GM12878 (cell line): Measurements from ENCODE around the gene KLHDC1. TPM values are rescaled to one million over a fixed set of nuclear protein-coding genes. Genes with fewer than 3 reads are reported as not detected.

Source experiments
- ATAC-seq: fragments of 200-7000 bp; cut with Tn5 transposase; 3 replicates; pipeline ENCODE4 v1.9.1; 2020; ENCODE audit warnings: mild to moderate bottlenecking, moderate library complexity
- BruUV-seq: library from RNA; stranded (reverse); fragments of 400-500 nt; replicated peaks from 2 replicates; lab custom pipeline; 2021; lab: Mats Ljungman, UMichigan
- CTCF ChIA-PET: fragments of 300-600 bp; sonication (Branson Sonifier 250); formaldehyde crosslinking; extraction: SDS; loops from one replicate; lab custom pipeline; 2021; ENCODE audit warnings: inconsistent platforms; lab: Yijun Ruan, JAX
- POLR2A ChIA-PET: fragments of 350-600 bp; formaldehyde crosslinking; extraction: SDS; loops from one replicate; lab custom pipeline; 2021; ENCODE audit warnings: inconsistent platforms; lab: Charles Lee
- RAD21 ChIA-PET: fragments of 300-600 bp; sonication (Branson Sonifier 250); formaldehyde crosslinking; loops from one replicate; lab custom pipeline; 2023; ENCODE audit warnings: antibody characterized with exemption; ENCODE audit not compliant: unreplicated experiment; lab: Charles Lee
- SMC1A ChIA-PET: fragments of 300-600 bp; sonication (Branson Sonifier 250); formaldehyde crosslinking; loops from one replicate; lab custom pipeline; 2023; ENCODE audit not compliant: unreplicated experiment, uncharacterized antibody; lab: Charles Lee
- DNase-seq: peaks from one replicate; pipeline ENCODE4 v3.0.0-alpha.2; 2011; ENCODE audit warnings: low read depth, low spot score
- FAIRE-seq: peaks from 3 replicates; lab custom pipeline; 2011; peaks lifted over from hg19 to GRCh38; lab: Jason Lieb, UNC
- H2AFZ ChIP-seq: 2 replicates; pipeline ENCODE4 v1.6.0; 2011; ENCODE audit warnings: low read depth, low read length, control low read depth; ENCODE audit not compliant: control insufficient read depth
- H3K27ac ChIP-seq: 2 replicates; pipeline ENCODE4 v1.5.1; 2011; ENCODE audit warnings: control low read depth; ENCODE audit not compliant: control insufficient read depth, insufficient read depth
- H3K27me3 ChIP-seq, 2 experiments: replicated peaks in 1 of 2; 2 replicates each; pipeline versions ENCODE4 v1.6.0 to v1.6.1; 2011; ENCODE audit warnings: low read length in 1 of 2; ENCODE audit not compliant: control insufficient read depth in 2 of 2, insufficient read depth in 2 of 2
- H3K36me3 ChIP-seq, 2 experiments: 2 replicates each; pipeline ENCODE4 v1.5.1; 2011; ENCODE audit warnings: low read length in 1 of 2; ENCODE audit not compliant: control insufficient read depth in 2 of 2, insufficient read depth in 2 of 2
- H3K4me1 ChIP-seq: 2 replicates; pipeline ENCODE4 v1.6.1; 2011; ENCODE audit warnings: mild to moderate bottlenecking, low read length, moderate library complexity, mixed read lengths; ENCODE audit not compliant: control insufficient read depth, insufficient read depth
- H3K4me2 ChIP-seq: 2 replicates; pipeline ENCODE4 v1.6.0; 2011; ENCODE audit warnings: control low read depth; ENCODE audit not compliant: control insufficient read depth, insufficient read depth
- H3K4me3 ChIP-seq: fragments of 200-600 bp; sonication (generic); 2 replicates; pipeline ENCODE4 v1.5.1; 2016
- H3K79me2 ChIP-seq: 2 replicates; pipeline ENCODE4 v1.6.0; 2011; ENCODE audit warnings: low read length; ENCODE audit not compliant: control insufficient read depth, insufficient read depth
- H3K9ac ChIP-seq: 2 replicates; pipeline ENCODE4 v1.8.0; 2011; ENCODE audit warnings: low read length, control low read depth, mixed read lengths; ENCODE audit not compliant: control insufficient read depth, insufficient read depth
- H3K9me3 ChIP-seq: replicated peaks from 3 replicates; pipeline ENCODE4 v1.5.1; 2011; ENCODE audit warnings: mild to moderate bottlenecking, low read length; ENCODE audit not compliant: control insufficient read depth, insufficient read depth
- H4K20me1 ChIP-seq: 2 replicates; pipeline ENCODE4 v1.6.0; 2011; ENCODE audit not compliant: control insufficient read depth, insufficient read depth
- ASH2L ChIP-seq: fragments of 300-600, 200-600 bp; sonication (generic); IDR thresholded peaks from 2 replicates; pipeline ENCODE4 v1.6.1; 2017; ENCODE audit warnings: low read depth, mild to moderate bottlenecking, borderline replicate concordance
- ATF3 ChIP-seq: IDR thresholded peaks from 2 replicates; pipeline ENCODE4 v1.6.1; 2011; ENCODE audit warnings: low read depth, mild to moderate bottlenecking, low read length, moderate library complexity, borderline replicate concordance; ENCODE audit errors: extremely low read depth
- ETV6 ChIP-seq, 2 experiments: fragments of 450-650 bp in 1 of 2; IDR thresholded peaks in 1 of 2; conservative IDR thresholded peaks in 1 of 2; 2 replicates each; pipeline ENCODE4 v1.6.1; 2014; ENCODE audit warnings: antibody characterized with exemption in 1 of 2, borderline replicate concordance in 1 of 2, low read depth in 1 of 2, mild to moderate bottlenecking in 1 of 2, moderate library complexity in 1 of 2
- GATAD2B ChIP-seq: fragments of 450-650 bp; conservative IDR thresholded peaks from 2 replicates; pipeline ENCODE4 v1.6.1; 2017; ENCODE audit warnings: low read depth, mild to moderate bottlenecking, moderate library complexity
- IKZF2 ChIP-seq, 2 experiments: fragments of 450-650 bp; IDR thresholded peaks; 2 replicates each; pipeline ENCODE4 v1.6.1; 2017; ENCODE audit warnings: mild to moderate bottlenecking in 2 of 2, moderate library complexity in 2 of 2
- KDM1A ChIP-seq: fragments of 200-600 bp; sonication (generic); IDR thresholded peaks from 2 replicates; pipeline ENCODE4 v1.6.1; 2016; ENCODE audit warnings: borderline replicate concordance
- MAX ChIP-seq: IDR thresholded peaks from 2 replicates; pipeline ENCODE4 v1.6.1; 2012; ENCODE audit warnings: low read depth, low read length, improper control_type of control experiment
- MTA2 ChIP-seq: fragments of 450-650 bp; IDR thresholded peaks from 2 replicates; pipeline ENCODE4 v1.6.1; 2016; ENCODE audit warnings: low read depth, mild to moderate bottlenecking, moderate library complexity
- MYC ChIP-seq: IDR thresholded peaks from 2 replicates; pipeline ENCODE4 v1.6.1; 2011; ENCODE audit warnings: mild to moderate bottlenecking, low read length, moderate library complexity, inconsistent platforms; ENCODE audit not compliant: insufficient read depth, insufficient replicate concordance, insufficient read length, severe bottlenecking
- NFYA ChIP-seq: IDR thresholded peaks from 2 replicates; pipeline ENCODE4 v1.6.1; 2011; ENCODE audit warnings: low read depth, mild to moderate bottlenecking, low read length, improper control_type of control experiment, borderline replicate concordance
- NFYB ChIP-seq: IDR thresholded peaks from 2 replicates; pipeline ENCODE4 v1.6.1; 2011; ENCODE audit warnings: low read depth, mild to moderate bottlenecking, low read length, improper control_type of control experiment, moderate library complexity; ENCODE audit not compliant: insufficient read depth
- PAX5 ChIP-seq: IDR thresholded peaks from 2 replicates; pipeline ENCODE4 v1.6.1; 2011; ENCODE audit warnings: low read depth, low read length, borderline replicate concordance
- PAX8 ChIP-seq: fragments of 450-650 bp; IDR thresholded peaks from 2 replicates; pipeline ENCODE4 v1.6.1; 2017; ENCODE audit warnings: mild to moderate bottlenecking, moderate library complexity
- PRDM15 ChIP-seq: fragments of 450-650 bp; formaldehyde crosslinking; IDR thresholded peaks from 2 replicates; pipeline ENCODE4 v1.4.0; 2020; ENCODE audit warnings: mild to moderate bottlenecking, moderate library complexity
- REST ChIP-seq: IDR thresholded peaks from 2 replicates; pipeline ENCODE4 v1.6.1; 2012; ENCODE audit warnings: mild to moderate bottlenecking, low read depth, low read length
- RUNX3 ChIP-seq: IDR thresholded peaks from 2 replicates; pipeline ENCODE4 v1.6.1; 2012; ENCODE audit warnings: low read length, inconsistent platforms
- SREBF1 ChIP-seq: IDR thresholded peaks from 2 replicates; pipeline ENCODE4 v1.6.1; 2012; ENCODE audit warnings: mild to moderate bottlenecking, low read length
- STAT1 ChIP-seq: fragments of 450-650 bp; conservative IDR thresholded peaks from 2 replicates; pipeline ENCODE4 v1.6.1; 2014; ENCODE audit warnings: antibody characterized with exemption, mild to moderate bottlenecking
- WGBS: methylation state at CpG from one replicate; pipeline ENCODE4 v1.1.6; 2016; ENCODE audit warnings: low lambda C conversion rate; ENCODE audit not compliant: insufficient replicate concordance, insufficient coverage; ENCODE audit errors: missing lambda C conversion rate; 5-methylcytosine and 5-hydroxymethylcytosine counted together
- in situ Hi-C: fragments of 300-500 bp; cut with MboI; formaldehyde crosslinking; loops from 9 replicates; pipeline ENCODE4 v1.14.3; 2018; ENCODE audit warnings: mixed read lengths
- intact Hi-C: fragments of 100-400 bp; cut with micrococcal nuclease; formaldehyde crosslinking; loops from one replicate; pipeline ENCODE4 v1.14.2; 2022; ENCODE audit not compliant: unreplicated experiment
- polyA plus RNA-seq, 11 experiments: library from polyadenylated mRNA; depleted of rRNA in 4 of 11; unstranded in 6 of 11; stranded (reverse) in 5 of 11; fragments of >200 nt; fragmentation: Nextera tagmentation in 4 of 11; fragmentation: Illumina TruSeq in 1 of 11; extraction: Ambion mirVana in 4 of 11; extraction: Trizol in 1 of 11; gene quantifications; 1 replicate in 1 of 11; 2 replicates in 10 of 11; pipeline versions ENCODE4 v1.2.1 to v1.2.3, GENCODE V29; 2011 to 2016; ENCODE audit warnings: inconsistent platforms in 2 of 11, missing spikeins in 2 of 11, low read depth in 1 of 11
- total RNA-seq, 4 experiments: library from RNA; depleted of rRNA in 3 of 4; stranded (reverse); fragments of >200 nt in 3 of 4; fragmentation: Illumina TruSeq in 1 of 4; extraction: Trizol in 1 of 4; gene quantifications; 2 replicates each; pipeline versions ENCODE4 v1.2.1 to v1.2.3, GENCODE V29; 2013 to 2021

Gene KLHDC1
- total and polyA plus RNA-seq, 10 of the 15 experiments (the other 5 are each of a cell fraction or from before 2014, with no cell fraction given) = 0.22 to 0.98 (median 0.55) TPM

- intact Hi-C loops = no loop called here
- Histone ChIP-seq H3K9me3 (no peaks in the 10 kb centered on the region), H3K9ac (no peak overlapping the region), H3K4me2 (no peak overlapping the region), H4K20me1 (no peaks in the 10 kb centered on the region), H3K4me1 (peaks cover 7% of the 10 kb centered on the region), H3K79me2 (peaks cover 2% of the 10 kb centered on the region), H2AFZ (no peak overlapping the region), H3K36me3 (peaks cover 0 to 8% of the 10 kb centered on the region in 2 experiments; a peak in 1 of 4 replicates), H3K27me3 (no peaks in the 10 kb centered on the region), H3K4me3 (no peak overlapping the region), H3K27ac (no peak overlapping the region)
- ChIA-PET CTCF (no interaction called here), RAD21 (no interaction called here), POLR2A (no interaction called here), SMC1A (no interaction called here)
- no TSS peak for BruUV-seq
- FAIRE-seq (no peak), DNase-seq (no peak), ATAC-seq (no peak)
- in situ Hi-C loops = loop anchor here (25.0 kb wide), 1 partner anchor 312 kb away; no protein-coding TSS in a partner anchor
- WGBS = 95% methylated on average over 1 of the region's 1 CpG
- TF ChIP-seq ASH2L = no peak
- TF ChIP-seq RUNX3 = no peak
- TF ChIP-seq REST = no peak
- TF ChIP-seq GATAD2B = no peak
- TF ChIP-seq MTA2 = no peak
- TF ChIP-seq PAX8 = no peak
- TF ChIP-seq ATF3 = no peak
- TF ChIP-seq KDM1A = no peak
- TF ChIP-seq MAX = no peak
- no peak for TF ChIP-seq NFYB
- TF ChIP-seq PAX5 = no peak
- no peak for TF ChIP-seq NFYA
- no peak for TF ChIP-seq PRDM15 (CRISPR knock-in tag)
- no peak for TF ChIP-seq IKZF2 (IDR thresholded peaks at IDR 0.05)
- TF ChIP-seq STAT1 = no peak
- no peak for TF ChIP-seq ETV6 (conservative IDR thresholded peaks at IDR 0.05 in 1 of 2, IDR thresholded peaks at IDR 0.05 in 1 of 2; ENCODE audit: borderline replicate concordance in 1 of 2, low read depth in 1 of 2)
- TF ChIP-seq MYC = no peak
- no peak for TF ChIP-seq SREBF1
Observed at GRCh38 chr14:49774106-49774505, 81.2 kb downstream of the KLHDC1 start.
